Ishikawa (cell line): ENCODE measurements around the gene CYP4A11.

Experiments
- FOXM1 ChIP-seq: IDR thresholded peaks from 2 replicates; pipeline ENCODE4 v1.6.1; 2012; ENCODE audit warnings: low read depth, borderline replicate concordance
- REST ChIP-seq: IDR thresholded peaks from 2 replicates; pipeline ENCODE4 v1.6.1; 2012; ENCODE audit warnings: low read depth, mild to moderate bottlenecking

- TF ChIP-seq REST, result no peak
- no peak for TF ChIP-seq FOXM1
Observed at GRCh38 chr1:46941135-46941694, at the start of gene CYP4A11.
